HG02885 (cell line): ENCODE results near the gene PRKG1.
A peak's percentile ranks its signal among the peaks of the same experiment; 100 is the strongest.
"Not testable (repeated sequence)": the region's sequence is repeated elsewhere in the genome, so short reads cannot be mapped to it uniquely, and the experiment has no call there.

Source experiments
- ATAC-seq: cut with Tn5 transposase; IDR thresholded peaks from one replicate; pipeline ENCODE4 v1.9.1; 2021; ENCODE audit warnings: mild to moderate bottlenecking; ENCODE audit not compliant: unreplicated experiment, poor library complexity

Gene PRKG1

DNA sequence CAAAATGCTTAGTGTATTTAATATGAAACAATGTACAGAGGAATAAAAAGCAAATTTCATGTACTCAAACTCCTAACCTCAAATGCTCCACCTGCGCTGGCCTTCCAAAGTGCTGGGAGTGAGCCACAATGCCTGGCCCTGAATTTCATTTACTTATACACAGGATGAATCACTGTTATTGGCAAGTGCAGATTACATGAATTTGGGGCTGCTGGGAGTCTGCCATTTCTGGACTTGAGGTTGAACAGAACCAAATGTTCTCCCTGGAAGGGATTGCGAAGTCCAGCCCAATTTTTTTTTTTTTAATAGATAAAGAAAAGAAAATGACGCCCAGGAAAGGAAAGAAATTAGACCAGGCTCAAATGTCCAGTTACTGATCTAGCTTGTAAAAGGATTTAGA lies 631.9 kb downstream of the PRKG1 start:
- ATAC-seq = no peak

DNA sequence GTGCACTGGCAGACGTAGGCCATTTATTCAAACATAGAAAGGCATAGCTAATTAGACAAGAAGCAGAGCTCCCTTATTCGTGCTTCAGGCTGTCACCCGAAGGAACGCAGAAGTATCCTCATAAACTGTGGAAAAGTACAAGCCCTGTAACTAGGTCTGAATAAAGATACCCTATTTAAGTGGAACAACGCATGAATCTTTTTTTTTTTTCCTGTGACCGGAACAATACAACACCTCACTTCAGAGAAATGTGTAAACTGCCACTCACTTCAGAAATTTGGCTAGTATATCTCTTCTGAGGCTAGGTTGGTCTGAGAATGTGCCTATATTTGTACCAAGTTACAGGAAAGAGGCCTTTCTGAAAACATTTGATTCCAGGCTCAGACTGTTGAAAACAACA lies 633.1 kb downstream of the PRKG1 start:
- ATAC-seq = no peak

DNA sequence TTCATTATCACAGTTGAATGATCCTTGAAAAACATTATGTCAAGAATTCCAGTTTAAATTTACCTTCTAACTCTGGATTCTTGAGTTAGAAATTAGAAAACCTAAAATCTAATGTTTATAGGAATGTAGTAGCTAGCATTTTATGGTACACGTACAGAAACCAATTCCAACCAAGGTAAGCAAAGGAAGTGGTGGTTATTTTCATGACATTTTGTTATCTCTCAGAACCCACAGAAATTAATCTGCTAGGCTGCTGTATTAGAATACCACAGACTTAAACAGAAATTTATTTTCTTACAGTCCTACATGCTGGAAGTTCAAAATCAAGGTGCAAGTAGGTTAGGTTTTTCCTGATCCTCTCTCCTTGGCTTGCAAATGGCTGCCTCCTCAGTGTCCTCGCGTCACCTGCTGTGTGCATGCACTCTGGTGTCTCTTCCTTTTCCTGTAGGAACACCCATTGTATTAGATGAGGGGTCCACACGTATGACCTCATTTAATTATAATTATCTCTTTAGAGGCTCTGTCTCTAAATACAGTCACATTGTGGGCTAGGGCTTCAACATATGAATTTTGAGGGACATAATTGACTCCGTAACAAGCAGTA lies 633.6 kb downstream of the PRKG1 start:
- ATAC-seq = no peak

DNA sequence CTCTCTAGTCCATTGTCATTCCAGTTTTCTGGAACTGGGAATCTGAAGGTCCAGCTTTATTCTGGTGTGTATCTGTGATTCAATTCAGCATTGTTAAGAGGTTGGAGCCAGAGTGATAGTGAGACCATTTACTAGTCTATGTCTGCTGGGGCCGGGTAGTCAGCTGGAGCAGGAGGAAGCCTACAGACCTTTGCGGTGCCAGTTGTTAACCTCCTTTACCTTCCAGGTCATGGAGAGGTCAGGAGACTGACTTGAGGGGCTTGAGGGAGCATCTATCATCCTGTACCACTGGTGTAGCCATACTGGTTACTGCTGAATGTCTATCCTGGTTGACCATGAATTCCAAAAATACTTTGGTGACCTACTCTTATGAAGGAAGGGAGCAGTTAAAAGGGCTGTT lies 634.3 kb downstream of the PRKG1 start:
- no peak for ATAC-seq

- ATAC-seq = no peak
These were observed 635.2 kb downstream of the PRKG1 start for GRCh38 chr10:51709324-51709972.

DNA sequence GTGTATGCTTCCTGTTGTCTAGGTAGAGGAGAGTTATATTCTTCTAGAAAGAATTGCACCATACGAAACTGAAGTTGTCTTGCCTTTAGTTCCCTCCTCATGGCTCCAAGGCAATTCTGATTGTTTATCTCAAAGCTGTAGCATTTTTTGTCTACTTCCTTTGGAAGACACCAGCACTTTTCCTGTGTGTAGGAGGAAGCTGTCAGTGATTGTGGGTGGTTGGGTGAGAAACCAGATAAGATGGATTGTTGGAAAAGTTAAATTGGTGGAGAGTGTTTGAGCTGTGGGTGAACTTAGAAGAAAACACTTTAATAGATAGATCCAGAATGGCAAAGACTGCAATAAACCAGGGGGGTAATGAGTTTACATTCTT lies 637.2 kb downstream of the PRKG1 start:
- no peak for ATAC-seq

- ATAC-seq = no peak
These were observed 642.7 kb downstream of the PRKG1 start for GRCh38 chr10:51716981-51717380.

GRCh38 chr10:51718804-51719291 lies 644.6 kb downstream of the PRKG1 start:
- no peak for ATAC-seq

DNA sequence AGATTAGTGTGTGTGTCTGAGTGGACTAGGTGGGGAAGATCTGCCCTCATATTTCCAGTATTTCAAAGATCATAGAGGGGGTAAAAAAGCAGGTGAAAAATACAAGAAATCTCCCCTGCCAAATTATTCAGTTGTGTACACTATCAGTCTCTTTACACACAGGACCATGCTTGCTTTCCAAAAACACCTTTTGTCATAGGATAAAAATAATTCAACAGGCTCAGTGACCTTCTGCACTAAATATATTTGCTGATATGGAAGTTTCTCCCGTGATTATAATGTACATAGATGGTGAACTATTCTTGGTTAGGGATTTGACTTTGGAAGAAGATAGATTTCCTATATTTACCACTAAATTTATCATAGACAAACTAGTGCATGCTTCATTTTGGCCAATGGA lies 649.8 kb downstream of the PRKG1 start:
- ATAC-seq = no peak

DNA sequence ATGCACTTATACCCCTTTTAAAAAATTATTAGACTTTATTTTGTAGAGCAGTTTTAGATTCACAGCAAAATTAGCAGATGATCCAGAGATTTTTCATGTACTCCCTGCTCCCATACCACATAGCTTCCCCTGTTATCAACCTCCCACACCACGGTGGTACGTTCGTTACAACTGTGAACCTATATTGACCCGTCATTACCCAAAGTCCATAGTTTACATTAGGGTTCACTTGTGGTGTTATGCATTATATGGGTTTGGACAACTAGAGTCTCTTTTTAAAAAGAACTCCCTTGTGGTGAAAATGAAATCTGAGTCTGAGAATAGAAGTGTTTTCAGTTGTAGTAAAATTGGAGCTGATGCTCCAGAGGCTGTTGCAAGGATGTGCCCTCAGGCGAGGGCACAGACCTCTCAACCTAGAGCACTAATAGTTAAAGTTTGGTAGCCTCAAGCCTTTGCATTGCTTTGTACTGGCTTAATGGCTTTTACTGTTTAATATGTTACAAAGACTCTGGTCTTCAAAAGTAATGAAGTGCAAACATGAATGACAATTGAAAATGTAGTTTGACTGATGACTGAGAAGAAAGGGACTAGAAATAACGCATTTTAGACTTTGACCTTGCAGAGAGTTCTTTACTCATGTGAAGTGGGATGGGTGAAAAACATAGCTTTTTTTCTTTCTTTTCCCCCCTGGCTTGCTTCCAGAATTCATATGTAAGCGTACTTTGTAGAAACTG lies 655.7 kb downstream of the PRKG1 start:
- ATAC-seq = no peak

GRCh38 chr10:51733057-51733456 lies 658.8 kb downstream of the PRKG1 start:
- ATAC-seq = no peak

GRCh38 chr10:51743146-51743545 lies 668.9 kb downstream of the PRKG1 start:
- ATAC-seq = peak; percentile 82

- peak; percentile 56 for ATAC-seq
These were observed 670.1 kb downstream of the PRKG1 start for GRCh38 chr10:51744235-51745000.

- ATAC-seq = no peak
These were observed 671.1 kb downstream of the PRKG1 start for GRCh38 chr10:51745397-51745796.

GRCh38 chr10:51747216-51747615 lies 672.9 kb downstream of the PRKG1 start:
- no peak for ATAC-seq

DNA sequence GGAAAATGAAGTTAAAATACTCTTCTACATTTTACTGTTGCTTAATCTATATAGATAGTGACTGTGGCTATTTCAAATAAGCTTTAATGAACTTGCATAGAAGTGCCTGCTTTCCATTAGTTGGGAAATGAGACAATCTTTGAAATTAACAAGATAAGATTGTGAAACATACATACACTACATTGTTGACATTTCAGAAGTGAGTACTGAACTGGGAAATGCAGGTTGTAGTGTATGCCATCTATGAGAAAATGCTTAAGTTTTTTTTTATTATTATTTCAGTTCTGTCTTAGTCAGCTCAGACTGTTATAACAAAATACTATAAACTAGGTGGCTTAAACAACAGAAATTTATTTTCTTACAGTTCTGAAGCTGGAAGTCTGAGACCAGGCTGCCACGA lies 674.7 kb downstream of the PRKG1 start:
- ATAC-seq = no peak

DNA sequence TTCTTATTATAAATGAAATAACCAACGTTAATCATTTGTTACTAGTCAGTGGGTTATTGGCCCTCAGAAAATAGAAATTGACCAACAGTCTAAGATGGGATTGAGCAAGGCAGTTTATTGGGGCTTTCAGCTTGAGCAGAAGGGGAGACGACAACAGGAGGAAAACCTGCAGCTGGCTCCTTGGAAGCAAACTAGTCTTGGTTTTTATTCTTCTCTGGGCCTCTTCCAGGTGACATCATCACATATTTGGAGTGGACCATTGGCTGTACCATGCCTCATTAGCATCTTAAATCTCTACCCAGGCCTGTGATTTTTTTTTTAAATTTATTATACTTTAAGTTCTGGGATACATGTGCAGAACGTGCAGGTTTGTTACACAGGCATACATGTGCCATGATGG lies 684.1 kb downstream of the PRKG1 start:
- no peak for ATAC-seq

DNA sequence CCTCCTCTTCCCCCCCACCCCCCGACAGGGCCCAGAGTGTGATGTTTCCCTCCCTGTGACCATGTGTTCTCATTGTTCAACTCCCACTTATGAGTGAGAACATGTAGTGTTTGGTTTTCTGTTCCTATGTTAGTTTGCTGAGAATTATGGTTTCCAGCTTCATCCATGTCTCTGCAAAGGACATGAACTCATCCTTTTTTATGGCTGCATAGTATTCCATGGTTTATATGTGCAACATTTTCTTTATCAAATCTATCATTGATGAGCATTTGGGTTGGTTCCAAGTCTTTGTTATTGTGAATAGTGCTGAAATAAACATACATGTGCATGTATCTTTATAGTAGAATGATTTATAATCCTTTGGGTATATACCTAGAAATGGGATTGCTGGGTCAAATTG lies 684.6 kb downstream of the PRKG1 start:
- ATAC-seq = not testable (repeated sequence)

- ATAC-seq = no peak
These were observed 685.7 kb downstream of the PRKG1 start for GRCh38 chr10:51759896-51760534.

DNA sequence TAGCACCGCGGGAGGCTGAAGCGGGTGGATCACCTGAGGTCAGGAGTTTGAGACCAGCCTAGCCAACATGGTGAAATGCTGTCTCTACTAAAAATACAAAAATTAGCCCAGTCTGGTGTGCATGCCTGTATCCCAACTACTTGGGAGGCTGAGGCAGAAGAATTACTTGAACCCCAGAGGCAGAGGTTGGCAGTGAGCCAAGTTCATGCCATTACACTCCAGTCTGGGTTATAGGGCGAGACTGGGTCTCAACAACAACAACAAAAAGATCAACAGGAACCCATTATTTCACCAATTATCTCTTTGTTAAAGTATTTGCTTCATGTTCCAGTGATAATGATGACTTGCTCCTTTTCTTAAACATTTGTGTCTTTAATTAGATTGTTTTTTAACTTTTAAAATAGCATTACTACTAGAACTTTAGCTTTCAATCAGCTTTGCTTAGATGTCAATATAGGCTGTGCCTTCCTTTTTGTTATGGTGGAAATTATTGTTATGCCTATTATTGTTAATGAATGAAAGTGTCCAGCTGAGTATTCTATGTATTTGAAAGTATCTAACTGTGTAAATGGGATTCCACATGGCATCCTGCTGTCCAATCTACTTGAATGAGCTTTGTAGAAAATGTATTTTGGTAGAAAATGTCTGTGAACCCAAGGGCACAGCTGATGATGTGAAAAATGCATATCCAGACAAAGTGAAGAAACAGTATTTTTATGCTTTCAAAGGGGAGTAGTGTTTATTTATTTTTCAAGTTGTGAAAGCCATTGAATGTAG lies 686.8 kb downstream of the PRKG1 start:
- no peak for ATAC-seq
